HepG2 (cell line): ENCODE measurements around the gene GPLD1. TPM values are rescaled to one million over a fixed set of nuclear protein-coding genes. Genes with fewer than 3 reads are reported as not detected.

Experiments
- BCL6 ChIP-seq: IDR thresholded peaks from 2 replicates; pipeline ENCODE4 v1.6.1; 2016; ENCODE audit warnings: missing genetic modification reagents, missing compliant biosample characterization
- HNF4A ChIP-seq: sonication (generic); formaldehyde crosslinking; IDR thresholded peaks from 2 replicates; pipeline ENCODE4 v1.4.0; 2020; ENCODE audit warnings: missing genetic modification reagents
- KDM1A ChIP-seq: IDR thresholded peaks from 2 replicates; pipeline ENCODE4 v1.6.1; 2016; ENCODE audit warnings: missing compliant biosample characterization
- KMT2A ChIP-seq: sonication (generic); formaldehyde crosslinking; IDR thresholded peaks from 2 replicates; pipeline ENCODE4 v1.4.0; 2020; ENCODE audit warnings: missing genetic modification reagents
- MAFF ChIP-seq: IDR thresholded peaks from 2 replicates; pipeline ENCODE4 v1.6.1; 2011; ENCODE audit warnings: low read depth, low read length, improper control_type of control experiment
- NAIF1 ChIP-seq: sonication (generic); formaldehyde crosslinking; IDR thresholded peaks from 2 replicates; pipeline ENCODE4 v1.5.0; 2020; ENCODE audit warnings: mild to moderate bottlenecking, missing genetic modification reagents, borderline replicate concordance
- PHF21A ChIP-seq: sonication (generic); formaldehyde crosslinking; IDR thresholded peaks from 2 replicates; pipeline ENCODE4 v1.5.0; 2020; ENCODE audit warnings: mild to moderate bottlenecking, missing genetic modification reagents
- RAD51 ChIP-seq: fragments of 450-650 bp; IDR thresholded peaks from 2 replicates; pipeline ENCODE4 v1.6.1; 2016; ENCODE audit warnings: borderline replicate concordance
- SIN3A ChIP-seq: IDR thresholded peaks from 2 replicates; pipeline ENCODE4 v1.6.1; 2011; ENCODE audit warnings: low read depth, mild to moderate bottlenecking, control low read depth, low read length, borderline replicate concordance
- SMAD9 ChIP-seq: sonication (generic); formaldehyde crosslinking; IDR thresholded peaks from 2 replicates; pipeline ENCODE4 v1.5.1; 2020; ENCODE audit warnings: mild to moderate bottlenecking, missing genetic modification reagents
- SMC3 ChIP-seq: IDR thresholded peaks from 2 replicates; pipeline ENCODE4 v1.6.1; 2011; ENCODE audit warnings: low read length, improper control_type of control experiment
- SRSF9 ChIP-seq: fragments of 200-400 bp; formaldehyde crosslinking; IDR thresholded peaks from 2 replicates; pipeline ENCODE4 v1.6.1; 2018; ENCODE audit warnings: borderline replicate concordance, mild to moderate bottlenecking, low read depth, low read length; ENCODE audit not compliant: insufficient read depth, poor library complexity, severe bottlenecking
- STAG1 ChIP-seq: sonication (generic); formaldehyde crosslinking; IDR thresholded peaks from 2 replicates; pipeline ENCODE4 v1.4.0; 2020; ENCODE audit warnings: missing genetic modification reagents
- TGIF2 ChIP-seq: IDR thresholded peaks from 2 replicates; pipeline ENCODE4 v1.6.1; 2016; ENCODE audit warnings: control low read depth, missing compliant biosample characterization
- ZBTB46 ChIP-seq: sonication (generic); formaldehyde crosslinking; IDR thresholded peaks from 2 replicates; pipeline ENCODE4 v1.4.0; 2020; ENCODE audit warnings: mild to moderate bottlenecking, missing genetic modification reagents, borderline replicate concordance
- ZNF280D ChIP-seq: sonication (generic); formaldehyde crosslinking; IDR thresholded peaks from 2 replicates; pipeline ENCODE4 v1.5.1; 2020; ENCODE audit warnings: mild to moderate bottlenecking, missing genetic modification reagents
- polyA plus RNA-seq, 8 experiments: library from polyadenylated mRNA; depleted of rRNA in 3 of 8; stranded (reverse) in 7 of 8; unstranded in 1 of 8; fragments of >200 nt; fragmentation: Illumina TruSeq in 4 of 8; extraction: Trizol in 4 of 8; gene quantifications; 2 replicates each; pipeline versions ENCODE4 v1.2.1 to v1.2.3, GENCODE V29; 2011 to 2016; ENCODE audit warnings: low read depth in 4 of 8, missing spikeins in 1 of 8, mixed read lengths in 1 of 8; ENCODE audit not compliant: insufficient read depth in 1 of 8
- total RNA-seq, 5 experiments: library from RNA; depleted of rRNA; stranded (reverse); fragments of >200 nt; fragmentation: Illumina TruSeq; extraction: Trizol; gene quantifications; 2 replicates each; pipeline ENCODE4 v1.2.3, GENCODE V29; 2016; ENCODE audit warnings: low read depth in 1 of 5
- TF ChIP-seq, protein P1 (sequence below): sonication (generic); formaldehyde crosslinking; IDR thresholded peaks from 2 replicates; pipeline ENCODE4 v1.4.0; 2020; ENCODE audit warnings: missing genetic modification reagents
- TF ChIP-seq, protein P2 (sequence below): sonication (generic); formaldehyde crosslinking; IDR thresholded peaks from 2 replicates; pipeline ENCODE4 v1.4.0; 2020; ENCODE audit warnings: missing genetic modification reagents
- TF ChIP-seq, protein P3 (sequence below): sonication (generic); formaldehyde crosslinking; IDR thresholded peaks from 2 replicates; pipeline ENCODE4 v1.8.0; 2022; ENCODE audit warnings: missing genetic modification reagents, mild to moderate bottlenecking, borderline replicate concordance
- TF ChIP-seq, protein P4 (sequence below): sonication (generic); formaldehyde crosslinking; IDR thresholded peaks from 2 replicates; pipeline ENCODE4 v1.8.0; 2022; ENCODE audit warnings: mild to moderate bottlenecking, missing genetic modification reagents; ENCODE audit not compliant: insufficient replicate concordance

GPLD1 gene
- total and polyA plus RNA-seq, 2 of the 13 experiments (the other 11 are each of a cell fraction or from before 2014, with no cell fraction given) = 6.2 to 7.6 TPM

DNA sequence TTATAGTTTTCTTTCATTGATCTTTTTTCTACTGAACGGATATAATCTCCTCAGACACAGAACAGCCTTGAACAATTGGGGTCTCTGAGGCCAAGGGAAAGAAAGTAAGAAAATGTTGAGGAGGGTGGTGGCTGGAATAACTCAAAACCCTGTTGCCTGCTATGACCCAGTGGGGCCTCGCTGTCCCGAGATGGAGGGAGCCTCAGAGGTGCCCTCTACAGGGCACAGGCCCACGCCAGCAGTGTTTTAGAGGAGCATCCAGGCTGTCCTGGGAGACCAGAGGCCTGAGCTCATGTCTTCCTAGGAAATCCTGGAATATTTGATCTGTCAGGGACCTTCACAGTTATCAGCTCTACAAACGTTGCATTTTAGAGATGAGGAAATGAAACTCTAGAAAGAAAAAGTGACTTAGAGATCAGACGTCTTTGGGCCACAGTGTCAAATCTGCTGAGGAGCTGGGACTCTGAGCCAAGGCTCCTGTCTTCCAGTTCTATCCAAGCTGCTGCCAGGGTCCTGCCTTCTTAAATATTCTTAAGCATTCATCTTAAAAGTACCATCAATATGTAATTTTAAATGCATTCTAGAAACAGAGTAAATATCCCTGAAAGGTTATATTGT lies 31.7 kb upstream of the GPLD1 start (continued):
- TF ChIP-seq ZNF280D (CRISPR knock-in tag) (no peak), SRSF9 (no peak), KDM1A (CRISPR knock-in tag) (no peak), SIN3A (no peak), TGIF2 (CRISPR knock-in tag) (no peak), PHF21A (CRISPR knock-in tag) (no peak), ZBTB46 (CRISPR knock-in tag) (no peak), SMC3 (peak; percentile 79), HNF4A (no peak), NAIF1 (CRISPR knock-in tag) (no peak), RAD51 (no peak), STAG1 (CRISPR knock-in tag) (peak; percentile 84), KMT2A (no peak), SMAD9 (no peak), MAFF (no peak), BCL6 (CRISPR knock-in tag) (0 out of 2 replicates have a peak, but pooled peaks have one; percentile 13)
- TF ChIP-seq, protein P1, sequence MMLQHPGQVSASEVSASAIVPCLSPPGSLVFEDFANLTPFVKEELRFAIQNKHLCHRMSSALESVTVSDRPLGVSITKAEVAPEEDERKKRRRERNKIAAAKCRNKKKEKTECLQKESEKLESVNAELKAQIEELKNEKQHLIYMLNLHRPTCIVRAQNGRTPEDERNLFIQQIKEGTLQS (CRISPR knock-in tag) = no peak
- TF ChIP-seq, protein P2, sequence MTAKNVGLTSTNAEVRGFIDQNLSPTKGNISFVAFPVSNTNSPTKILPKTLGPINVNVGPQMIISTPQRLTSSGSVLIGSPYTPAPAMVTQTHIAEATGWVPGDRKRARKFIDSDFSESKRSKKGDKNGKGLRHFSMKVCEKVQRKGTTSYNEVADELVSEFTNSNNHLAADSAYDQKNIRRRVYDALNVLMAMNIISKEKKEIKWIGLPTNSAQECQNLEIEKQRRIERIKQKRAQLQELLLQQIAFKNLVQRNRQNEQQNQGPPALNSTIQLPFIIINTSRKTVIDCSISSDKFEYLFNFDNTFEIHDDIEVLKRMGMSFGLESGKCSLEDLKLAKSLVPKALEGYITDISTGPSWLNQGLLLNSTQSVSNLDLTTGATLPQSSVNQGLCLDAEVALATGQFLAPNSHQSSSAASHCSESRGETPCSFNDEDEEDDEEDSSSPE (CRISPR knock-in tag) = no peak
- TF ChIP-seq, protein P3, sequence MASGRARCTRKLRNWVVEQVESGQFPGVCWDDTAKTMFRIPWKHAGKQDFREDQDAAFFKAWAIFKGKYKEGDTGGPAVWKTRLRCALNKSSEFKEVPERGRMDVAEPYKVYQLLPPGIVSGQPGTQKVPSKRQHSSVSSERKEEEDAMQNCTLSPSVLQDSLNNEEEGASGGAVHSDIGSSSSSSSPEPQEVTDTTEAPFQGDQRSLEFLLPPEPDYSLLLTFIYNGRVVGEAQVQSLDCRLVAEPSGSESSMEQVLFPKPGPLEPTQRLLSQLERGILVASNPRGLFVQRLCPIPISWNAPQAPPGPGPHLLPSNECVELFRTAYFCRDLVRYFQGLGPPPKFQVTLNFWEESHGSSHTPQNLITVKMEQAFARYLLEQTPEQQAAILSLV (CRISPR knock-in tag) = no peak
- TF ChIP-seq, protein P4, sequence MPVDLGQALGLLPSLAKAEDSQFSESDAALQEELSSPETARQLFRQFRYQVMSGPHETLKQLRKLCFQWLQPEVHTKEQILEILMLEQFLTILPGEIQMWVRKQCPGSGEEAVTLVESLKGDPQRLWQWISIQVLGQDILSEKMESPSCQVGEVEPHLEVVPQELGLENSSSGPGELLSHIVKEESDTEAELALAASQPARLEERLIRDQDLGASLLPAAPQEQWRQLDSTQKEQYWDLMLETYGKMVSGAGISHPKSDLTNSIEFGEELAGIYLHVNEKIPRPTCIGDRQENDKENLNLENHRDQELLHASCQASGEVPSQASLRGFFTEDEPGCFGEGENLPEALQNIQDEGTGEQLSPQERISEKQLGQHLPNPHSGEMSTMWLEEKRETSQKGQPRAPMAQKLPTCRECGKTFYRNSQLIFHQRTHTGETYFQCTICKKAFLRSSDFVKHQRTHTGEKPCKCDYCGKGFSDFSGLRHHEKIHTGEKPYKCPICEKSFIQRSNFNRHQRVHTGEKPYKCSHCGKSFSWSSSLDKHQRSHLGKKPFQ (CRISPR knock-in tag) = no peak
